H1 (cell line): ENCODE results near the gene CD200. TPM values are rescaled to one million over a fixed set of nuclear protein-coding genes. Genes with fewer than 3 reads are reported as not detected.

Experiments used
- CTCF ChIA-PET: fragments of 300-600 bp; sonication (Branson Sonifier 250); formaldehyde crosslinking; loops from one replicate; lab custom pipeline; 2021; ENCODE audit not compliant: partially characterized antibody; lab: Charles Lee
- POLR2A ChIA-PET: fragments of 300-600 bp; sonication (Branson Sonifier 250); formaldehyde crosslinking; loops from one replicate; lab custom pipeline; 2021; ENCODE audit warnings: inconsistent platforms; ENCODE audit not compliant: partially characterized antibody; lab: Charles Lee
- DNase-seq, 2 experiments: peaks; one replicate each; pipeline versions ENCODE4 v3.0.0 to v3.0.0-alpha.2; 2010 to 2022; ENCODE audit warnings: low spot score in 2 of 2, low read depth in 1 of 2, mixed read lengths in 1 of 2
- FAIRE-seq: peaks from 2 replicates; lab custom pipeline; 2011; peaks lifted over from hg19 to GRCh38; lab: Jason Lieb, UNC
- H2AFZ ChIP-seq: 2 replicates; pipeline ENCODE4 v1.8.1; 2012; ENCODE audit warnings: low read length, inconsistent platforms
- H2AK5ac ChIP-seq: 2 replicates; pipeline ENCODE4 v1.6.1; 2013; ENCODE audit warnings: low read depth, low read length
- H2BK120ac ChIP-seq: replicated peaks from 2 replicates; pipeline ENCODE3; 2013; ENCODE audit warnings: low read depth, low read length, inconsistent platforms
- H2BK12ac ChIP-seq: 2 replicates; pipeline ENCODE4 v1.6.1; 2013; ENCODE audit warnings: low read depth, low read length
- H2BK15ac ChIP-seq: 2 replicates; pipeline ENCODE4 v1.6.1; 2013; ENCODE audit warnings: low read length
- H2BK20ac ChIP-seq: 2 replicates; pipeline ENCODE4 v1.6.1; 2013; ENCODE audit warnings: low read length
- H2BK5ac ChIP-seq: 2 replicates; pipeline ENCODE4 v1.6.1; 2013; ENCODE audit warnings: low read depth, low read length
- H3K14ac ChIP-seq: 2 replicates; pipeline ENCODE4 v1.6.1; 2013; ENCODE audit warnings: inconsistent platforms; ENCODE audit not compliant: insufficient read length
- H3K18ac ChIP-seq: 2 replicates; pipeline ENCODE4 v1.6.1; 2013; ENCODE audit warnings: low read length; ENCODE audit errors: extremely low read depth
- H3K23ac ChIP-seq: 2 replicates; pipeline ENCODE4 v1.6.1; 2013; ENCODE audit warnings: inconsistent platforms; ENCODE audit not compliant: insufficient read length
- H3K23me2 ChIP-seq: 2 replicates; pipeline ENCODE4 v1.6.1; 2013; ENCODE audit warnings: low read depth, low read length
- H3K27ac ChIP-seq: 2 replicates; pipeline ENCODE4 v1.6.1; 2011; ENCODE audit warnings: low read depth, low read length, inconsistent platforms
- H3K27me3 ChIP-seq, 4 experiments: replicated peaks in 1 of 4; 1 replicate in 1 of 4; 2 replicates in 3 of 4; pipeline versions ENCODE4 v1.6.1 to v1.8.1; 2011 to 2013; ENCODE audit warnings: low read length in 3 of 4, mild to moderate bottlenecking in 3 of 4, inconsistent platforms in 2 of 4, mixed read lengths in 2 of 4, moderate library complexity in 1 of 4; ENCODE audit not compliant: control insufficient read depth in 3 of 4, insufficient read depth in 3 of 4; ENCODE audit errors: extremely low read depth in 1 of 4
- H3K36me3 ChIP-seq, 4 experiments: 2 replicates each; pipeline versions ENCODE4 v1.6.1 to v1.8.1; 2011 to 2013; ENCODE audit warnings: mild to moderate bottlenecking in 4 of 4, low read length in 3 of 4, moderate library complexity in 2 of 4, control low read depth in 1 of 4, inconsistent platforms in 1 of 4; ENCODE audit not compliant: insufficient read depth in 4 of 4, control insufficient read depth in 2 of 4
- H3K4ac ChIP-seq: replicated peaks from 2 replicates; pipeline ENCODE3; 2013; ENCODE audit warnings: low read length, low read depth, mixed read lengths, inconsistent platforms; ENCODE audit not compliant: insufficient read length
- H3K4me1 ChIP-seq, 4 experiments: replicated peaks in 1 of 4; 1 replicate in 1 of 4; 2 replicates in 3 of 4; pipeline versions ENCODE4 v1.6.1 to v1.8.1; 2011 to 2013; ENCODE audit warnings: low read length in 3 of 4, inconsistent platforms in 2 of 4, mixed read lengths in 1 of 4; ENCODE audit not compliant: insufficient read depth in 4 of 4, control insufficient read depth in 3 of 4
- H3K4me2 ChIP-seq, 2 experiments: 2 replicates each; pipeline versions ENCODE4 v1.6.1 to v1.8.1; 2011 to 2013; ENCODE audit warnings: low read depth in 2 of 2, low read length in 2 of 2, control low read depth in 1 of 2, inconsistent platforms in 1 of 2, mild to moderate bottlenecking in 1 of 2; ENCODE audit not compliant: insufficient read depth in 1 of 2
- H3K4me3 ChIP-seq, 4 experiments: fragments of 200-600, 300-600 bp in 1 of 4; sonication (generic), shearing (Covaris generic), sonication (Bioruptor Twin) in 1 of 4; 2 replicates each; pipeline versions ENCODE4 v1.5.1 to v1.8.1; 2011 to 2016; ENCODE audit warnings: low read length in 4 of 4, low read depth in 3 of 4, control low read depth in 2 of 4, inconsistent platforms in 2 of 4, mild to moderate bottlenecking in 2 of 4, mixed read lengths in 1 of 4, moderate library complexity in 1 of 4; ENCODE audit not compliant: insufficient read depth in 2 of 4; ENCODE audit errors: extremely low read depth in 1 of 4
- H3K56ac ChIP-seq: replicated peaks from 2 replicates; pipeline ENCODE3; 2013; ENCODE audit warnings: low read depth, mild to moderate bottlenecking, mixed read lengths, low read length, inconsistent platforms; ENCODE audit not compliant: insufficient read length
- H3K79me1 ChIP-seq: 2 replicates; pipeline ENCODE4 v1.6.1; 2013; ENCODE audit warnings: low read depth, low read length, control low read depth
- H3K79me2 ChIP-seq, 2 experiments: 2 replicates each; pipeline versions ENCODE4 v1.6.1 to v1.8.1; 2012 to 2013; ENCODE audit warnings: low read length in 2 of 2, mild to moderate bottlenecking in 2 of 2, inconsistent platforms in 1 of 2; ENCODE audit not compliant: insufficient read depth in 2 of 2, control insufficient read depth in 1 of 2
- H3K9ac ChIP-seq, 4 experiments: replicated peaks in 1 of 4; 1 replicate in 1 of 4; 2 replicates in 3 of 4; pipeline versions ENCODE4 v1.6.1 to v1.8.1; 2011 to 2013; ENCODE audit warnings: low read depth in 3 of 4, low read length in 3 of 4, control low read depth in 2 of 4, mild to moderate bottlenecking in 2 of 4, moderate library complexity in 2 of 4, inconsistent platforms in 1 of 4; ENCODE audit errors: extremely low read depth in 1 of 4
- H3K9me3 ChIP-seq, 2 experiments: 2 replicates each; pipeline versions ENCODE4 v1.6.1 to v1.8.1; 2012 to 2013; ENCODE audit warnings: mild to moderate bottlenecking in 2 of 2, moderate library complexity in 2 of 2, control low read depth in 1 of 2, inconsistent platforms in 1 of 2, low read depth in 1 of 2, low read length in 1 of 2, mixed read lengths in 1 of 2; ENCODE audit not compliant: insufficient read depth in 2 of 2
- H4K20me1 ChIP-seq, 2 experiments: replicated peaks in 1 of 2; 2 replicates each; pipeline versions ENCODE3 to v1.8.1; 2011 to 2013; ENCODE audit warnings: inconsistent platforms in 2 of 2, low read length in 2 of 2, mild to moderate bottlenecking in 1 of 2; ENCODE audit not compliant: insufficient read depth in 2 of 2, control insufficient read depth in 1 of 2
- H4K5ac ChIP-seq: 2 replicates; pipeline ENCODE4 v1.6.1; 2013; ENCODE audit warnings: low read length, low read depth, mixed read lengths, inconsistent platforms; ENCODE audit not compliant: insufficient read length
- H4K8ac ChIP-seq: 2 replicates; pipeline ENCODE4 v1.8.0; 2013; ENCODE audit warnings: mild to moderate bottlenecking, moderate library complexity, low read length, inconsistent platforms; ENCODE audit not compliant: insufficient read depth; ENCODE audit errors: extremely low read depth
- H4K91ac ChIP-seq: replicated peaks from 2 replicates; pipeline ENCODE3; 2013; ENCODE audit warnings: low read length, mixed read lengths, inconsistent platforms; ENCODE audit not compliant: insufficient read length
- ATF3 ChIP-seq: IDR thresholded peaks from 2 replicates; pipeline ENCODE4 v1.6.1; 2011; ENCODE audit warnings: low read depth, mild to moderate bottlenecking, low read length; ENCODE audit not compliant: insufficient read depth
- BACH1 ChIP-seq: IDR thresholded peaks from 2 replicates; pipeline ENCODE4 v1.6.1; 2012; ENCODE audit warnings: low read length, improper control_type of control experiment
- CTBP2 ChIP-seq: IDR thresholded peaks from 2 replicates; pipeline ENCODE4 v1.7.0; 2011; ENCODE audit warnings: borderline replicate concordance, mild to moderate bottlenecking, moderate library complexity, mixed read lengths, low read length; ENCODE audit not compliant: insufficient read depth, insufficient read length
- HDAC2 ChIP-seq, 2 experiments: fragments of 300-600 bp in 1 of 2; sonication (generic) in 1 of 2; IDR thresholded peaks; 2 replicates each; pipeline ENCODE4 v1.6.1; 2011 to 2012; ENCODE audit warnings: low read depth in 2 of 2, low read length in 2 of 2, mild to moderate bottlenecking in 2 of 2, moderate library complexity in 2 of 2, borderline replicate concordance in 1 of 2, inconsistent platforms in 1 of 2
- KDM1A ChIP-seq: fragments of 200-600, 300-600 bp; sonication (generic); IDR thresholded peaks from 2 replicates; pipeline ENCODE4 v1.7.1; 2016; ENCODE audit warnings: mild to moderate bottlenecking, low read length, borderline replicate concordance
- POLR2A ChIP-seq, 2 experiments: IDR thresholded peaks; 1 replicate in 1 of 2; 2 replicates in 1 of 2; pipeline ENCODE4 v1.6.1; 2011; ENCODE audit warnings: low read depth in 2 of 2, low read length in 2 of 2, mild to moderate bottlenecking in 2 of 2; ENCODE audit errors: control extremely low read depth in 1 of 2
- RFX5 ChIP-seq: IDR thresholded peaks from 2 replicates; pipeline ENCODE4 v1.6.1; 2011; ENCODE audit warnings: low read depth, low read length, improper control_type of control experiment, borderline replicate concordance
- SP2 ChIP-seq: IDR thresholded peaks from 2 replicates; pipeline ENCODE4 v1.6.1; 2012; ENCODE audit warnings: mild to moderate bottlenecking, low read length, inconsistent platforms
- ZNF274 ChIP-seq: IDR thresholded peaks from 2 replicates; pipeline ENCODE4 v1.7.0; 2012; ENCODE audit warnings: low read length, borderline replicate concordance; ENCODE audit errors: extremely low read depth
- WGBS, 2 experiments: shearing (Covaris generic) in 1 of 2; methylation state at CpG; one replicate each; pipeline versions ENCODE4 v1.1.6 to v1.1.7; 2013 to 2015; ENCODE audit warnings: low lambda C conversion rate in 2 of 2, mixed read lengths in 2 of 2, inconsistent platforms in 1 of 2, low coverage in 1 of 2, missing lambda C conversion rate in 1 of 2; ENCODE audit not compliant: insufficient replicate concordance in 2 of 2, insufficient coverage in 1 of 2, insufficient read length in 1 of 2; ENCODE audit errors: extremely low coverage in 1 of 2, missing lambda C conversion rate in 1 of 2; 5-methylcytosine and 5-hydroxymethylcytosine counted together
- polyA plus RNA-seq, 7 experiments: library from polyadenylated mRNA; depleted of rRNA in 3 of 7; stranded (reverse) in 5 of 7; unstranded in 2 of 7; fragments of >200 nt in 5 of 7; fragments of 200-250 nt in 2 of 7; gene quantifications; 1 replicate in 5 of 7; 2 replicates in 1 of 7; 4 replicates in 1 of 7; pipeline versions ENCODE4 v1.2.1 to v1.2.3, GENCODE V29; 2011 to 2013; ENCODE audit warnings: missing spikeins in 2 of 7, mixed read lengths in 2 of 7
- total RNA-seq: library from RNA; stranded (reverse); fragmentation: NEBNext Ultra II Directional; extraction: Animal tissue kit (Norgen Biotek cat#: 25700); gene quantifications from 2 replicates; pipeline ENCODE4 v1.2.1, GENCODE V29; 2021
- TF ChIP-seq, protein P1 (sequence below): IDR thresholded peaks from 2 replicates; pipeline ENCODE4 v1.6.1; 2011; ENCODE audit warnings: low read length, improper control_type of control experiment

The CD200 gene
- total and polyA plus RNA-seq, 2 of the 8 experiments (the other 6 are each of a cell fraction or from before 2014, with no cell fraction given): 45.8 to 50.2 TPM

DNA sequence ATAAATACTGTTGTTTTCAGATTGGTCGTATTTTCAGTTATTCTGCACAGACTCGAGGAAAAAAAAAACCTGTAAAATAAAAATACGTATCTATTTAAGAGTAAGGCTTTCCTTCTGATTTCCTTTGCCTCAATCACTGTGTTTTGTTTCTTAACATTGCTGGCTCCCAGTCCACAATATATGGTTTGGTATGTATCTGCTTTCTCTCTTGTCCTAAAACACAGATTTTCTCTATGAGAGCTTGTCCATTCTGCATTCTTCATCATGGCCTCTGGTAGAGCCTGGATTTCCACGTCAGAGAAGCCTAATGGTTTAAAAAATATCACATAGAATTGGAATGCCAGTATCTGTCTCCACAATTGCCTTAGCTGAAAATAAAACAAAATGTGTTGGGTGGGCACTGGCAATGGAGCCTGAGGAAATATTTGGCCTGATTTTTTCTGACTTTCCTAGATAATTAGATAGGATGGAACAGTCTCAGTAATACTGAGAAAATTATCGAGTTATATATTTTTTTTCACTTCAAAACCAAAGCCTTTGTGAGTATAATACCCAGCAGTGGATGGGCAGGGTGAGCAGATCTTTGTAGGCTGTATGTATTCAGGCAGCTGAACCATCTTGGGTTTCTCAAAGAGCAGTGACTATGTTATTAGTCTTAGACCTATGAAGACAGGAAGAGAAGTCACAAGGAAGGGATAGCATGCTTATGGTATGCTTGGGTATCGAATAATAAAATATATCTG, 1.9 kb downstream of the CD200 start:
- Histone ChIP-seq H2BK12ac (no peak overlapping the region), H3K4me1 (peaks cover 2 to 22% (median 14%) of the 10 kb centered on the region in 4 experiments; a peak in 6 of 7 replicates), H3K9ac (no peak overlapping the region), H4K8ac (no peak overlapping the region), H3K79me1 (peaks cover 13% of the 10 kb centered on the region), H3K36me3 (peaks cover 0 to 16% (median 8%) of the 10 kb centered on the region in 4 experiments; a peak in 4 of 8 replicates), H4K5ac (no peak overlapping the region), H3K23ac (no peak overlapping the region), H2BK120ac (no peak overlapping the region), H3K14ac (no peak overlapping the region), H2BK15ac (no peak overlapping the region), H3K56ac (no peak overlapping the region), H3K27ac (no peak overlapping the region), H3K23me2 (peaks cover 7% of the 10 kb centered on the region; the same call in 1 of the 2 replicates), H3K79me2 (peaks cover 32 to 74% of the 10 kb centered on the region in 2 experiments), H2AFZ (no peak overlapping the region), H3K9me3 (no peaks in the 10 kb centered on the region), H3K27me3 (no peaks in the 10 kb centered on the region), H4K20me1 (no peaks in the 10 kb centered on the region), H3K4ac (no peak overlapping the region), H4K91ac (no peak overlapping the region), H2AK5ac (no peak overlapping the region), H2BK20ac (no peak overlapping the region), H3K4me2 (peak overlapping the region; percentile 86), H3K18ac (no peak overlapping the region), H2BK5ac (no peak overlapping the region), H3K4me3 (peak overlapping the region; percentile 63 to 86 (median 84); a peak in 6 of 8 replicates)
- CTCF ChIA-PET: interaction anchor here (0.6 to 5.9 kb wide), 17 partner anchors 8 to 224 kb away, joined by 3 to 31 read pairs (median 4); partner anchors contain the start of gene SLC9C1
- no peak for DNase-seq
- POLR2A ChIA-PET: interaction anchor here (0.6 to 3.0 kb wide), 13 partner anchors 10 to 228 kb away, joined by 3 to 29 read pairs (median 11); partner anchors contain the start of gene SLC9C1
- no peak for FAIRE-seq
- WGBS, 2 experiments: 62% methylated on average over 6 of the region's 6 CpGs; no CpG with 5 or more reads in 1 of the 2 experiments
- TF ChIP-seq KDM1A: no peak
- no peak for TF ChIP-seq POLR2A (IDR thresholded peaks at IDR 0.05; ENCODE audit: control extremely low read depth in 1 of 2, low read depth in 2 of 2, low read length in 2 of 2)
- no peak for TF ChIP-seq ZNF274
- no peak for TF ChIP-seq CTBP2
- no peak for TF ChIP-seq HDAC2 (IDR thresholded peaks at IDR 0.05; ENCODE audit: borderline replicate concordance in 1 of 2, low read depth in 2 of 2, low read length in 2 of 2)
- TF ChIP-seq, protein P1, sequence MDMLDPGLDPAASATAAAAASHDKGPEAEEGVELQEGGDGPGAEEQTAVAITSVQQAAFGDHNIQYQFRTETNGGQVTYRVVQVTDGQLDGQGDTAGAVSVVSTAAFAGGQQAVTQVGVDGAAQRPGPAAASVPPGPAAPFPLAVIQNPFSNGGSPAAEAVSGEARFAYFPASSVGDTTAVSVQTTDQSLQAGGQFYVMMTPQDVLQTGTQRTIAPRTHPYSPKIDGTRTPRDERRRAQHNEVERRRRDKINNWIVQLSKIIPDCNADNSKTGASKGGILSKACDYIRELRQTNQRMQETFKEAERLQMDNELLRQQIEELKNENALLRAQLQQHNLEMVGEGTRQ: no peak
- no peak for TF ChIP-seq RFX5
- no peak for TF ChIP-seq BACH1
- no peak for TF ChIP-seq SP2
- TF ChIP-seq ATF3: no peak
